AG10803 (cell line): ENCODE measurements around the gene HELZ.
A peak's percentile ranks its signal among the peaks of the same experiment; 100 is the strongest.

Source experiments
- DNase-seq: peaks from one replicate; pipeline ENCODE4 v3.0.0; 2010; ENCODE audit warnings: low read depth
- H3K4me3 ChIP-seq: 2 replicates; pipeline ENCODE4 v1.5.1; 2011; ENCODE audit warnings: mild to moderate bottlenecking, low read length, control low read depth
- TF ChIP-seq, protein P1 (sequence below): conservative IDR thresholded peaks from 2 replicates; pipeline ENCODE4 v1.5.1; 2011; ENCODE audit warnings: mild to moderate bottlenecking, low read length, control low read depth, inconsistent platforms

HELZ gene

DNA sequence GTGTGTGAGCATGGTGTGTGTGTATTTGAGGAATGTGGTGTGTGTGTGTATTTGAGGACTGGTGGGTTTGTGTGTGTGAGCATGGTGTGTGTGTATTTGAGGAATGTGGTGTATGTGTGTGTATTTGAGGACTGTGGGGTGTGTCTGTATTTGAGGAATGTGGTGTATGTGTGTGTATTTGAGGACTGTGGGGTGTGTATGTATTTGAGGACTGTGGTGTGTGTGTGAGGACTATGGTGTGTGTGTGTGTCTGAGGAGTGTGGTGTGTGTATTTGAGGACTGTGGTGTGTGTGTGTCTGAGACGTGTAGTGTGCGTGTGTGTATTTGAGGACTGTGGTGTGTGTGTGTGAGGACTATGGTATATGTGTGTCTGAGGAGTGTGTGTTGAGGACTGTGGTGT is 218.7 kb downstream of the HELZ start:
- H3K4me3 ChIP-seq = no peak overlapping the region
- DNase-seq = peak; percentile 16
- TF ChIP-seq, protein P1, sequence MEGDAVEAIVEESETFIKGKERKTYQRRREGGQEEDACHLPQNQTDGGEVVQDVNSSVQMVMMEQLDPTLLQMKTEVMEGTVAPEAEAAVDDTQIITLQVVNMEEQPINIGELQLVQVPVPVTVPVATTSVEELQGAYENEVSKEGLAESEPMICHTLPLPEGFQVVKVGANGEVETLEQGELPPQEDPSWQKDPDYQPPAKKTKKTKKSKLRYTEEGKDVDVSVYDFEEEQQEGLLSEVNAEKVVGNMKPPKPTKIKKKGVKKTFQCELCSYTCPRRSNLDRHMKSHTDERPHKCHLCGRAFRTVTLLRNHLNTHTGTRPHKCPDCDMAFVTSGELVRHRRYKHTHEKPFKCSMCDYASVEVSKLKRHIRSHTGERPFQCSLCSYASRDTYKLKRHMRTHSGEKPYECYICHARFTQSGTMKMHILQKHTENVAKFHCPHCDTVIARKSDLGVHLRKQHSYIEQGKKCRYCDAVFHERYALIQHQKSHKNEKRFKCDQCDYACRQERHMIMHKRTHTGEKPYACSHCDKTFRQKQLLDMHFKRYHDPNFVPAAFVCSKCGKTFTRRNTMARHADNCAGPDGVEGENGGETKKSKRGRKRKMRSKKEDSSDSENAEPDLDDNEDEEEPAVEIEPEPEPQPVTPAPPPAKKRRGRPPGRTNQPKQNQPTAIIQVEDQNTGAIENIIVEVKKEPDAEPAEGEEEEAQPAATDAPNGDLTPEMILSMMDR = no peak

GRCh38 chr17:67025216-67025792 is 219.7 kb downstream of the HELZ start:
- DNase-seq = no peak
- H3K4me3 ChIP-seq = no peak overlapping the region
- TF ChIP-seq, protein P1 = no peak

DNA sequence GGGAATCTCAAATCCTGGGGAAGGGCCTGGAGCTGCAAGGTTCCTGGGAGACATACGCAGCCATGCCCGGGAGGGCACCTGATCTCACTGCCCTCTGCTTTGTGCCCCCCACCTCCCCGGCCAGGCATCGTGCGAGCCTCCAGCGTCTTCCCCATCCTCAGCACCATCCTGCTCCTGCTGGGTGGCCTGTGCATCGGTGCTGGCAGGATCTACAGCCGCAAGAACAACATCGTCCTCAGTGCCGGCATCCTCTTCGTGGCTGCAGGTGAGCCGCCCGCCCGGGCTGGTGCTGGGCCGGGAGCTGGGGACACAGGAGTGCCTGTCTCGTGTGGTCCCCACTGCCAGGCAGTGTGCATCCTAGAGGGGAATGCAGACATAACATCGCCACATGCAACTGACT is 220.3 kb downstream of the HELZ start:
- TF ChIP-seq, protein P1 = no peak
- H3K4me3 ChIP-seq = no peak overlapping the region
- no peak for DNase-seq

GRCh38 chr17:67022451-67022810 is 222.6 kb downstream of the HELZ start:
- no peak overlapping the region for H3K4me3 ChIP-seq
- TF ChIP-seq, protein P1 = no peak
- DNase-seq = no peak

GRCh38 chr17:67021743-67022450 is 223.1 kb downstream of the HELZ start:
- no peak for DNase-seq
- H3K4me3 ChIP-seq = no peak overlapping the region
- TF ChIP-seq, protein P1 = no peak

DNA sequence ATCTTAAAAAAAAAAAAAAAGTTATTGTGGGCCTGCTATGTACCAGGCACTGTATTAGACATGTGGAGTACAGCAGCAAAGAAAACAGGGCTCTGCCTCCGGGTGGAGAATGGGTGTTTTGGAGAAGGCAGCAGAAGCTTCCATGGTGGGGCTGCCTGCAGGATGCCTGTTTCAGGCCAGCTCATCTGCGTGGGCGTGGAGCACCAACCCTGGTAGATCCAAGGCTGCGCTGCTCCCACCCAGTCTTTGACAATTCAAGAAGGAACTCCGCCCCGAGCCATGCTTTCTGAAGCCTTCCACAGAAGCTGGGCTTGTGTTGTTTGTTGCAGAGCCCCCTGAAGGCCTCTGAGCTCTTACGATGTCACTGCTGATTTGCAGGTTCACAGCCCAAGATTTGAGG is 223.8 kb downstream of the HELZ start:
- no peak overlapping the region for H3K4me3 ChIP-seq
- TF ChIP-seq, protein P1 = no peak
- DNase-seq = no peak
